HUES64 (cell line): ENCODE results near the gene ADTRP.

Experiments used
- H3K27ac ChIP-seq: 2 replicates; pipeline ENCODE4 v1.7.0; 2013; ENCODE audit warnings: low read depth, low read length, inconsistent platforms
- H3K27me3 ChIP-seq: 2 replicates; pipeline ENCODE4 v1.6.1; 2013; ENCODE audit warnings: mild to moderate bottlenecking, low read length; ENCODE audit not compliant: insufficient read depth
- H3K36me3 ChIP-seq: 2 replicates; pipeline ENCODE4 v1.6.1; 2013; ENCODE audit warnings: mild to moderate bottlenecking, low read length; ENCODE audit not compliant: insufficient read depth
- H3K4me1 ChIP-seq: 2 replicates; pipeline ENCODE4 v1.6.1; 2013; ENCODE audit warnings: mild to moderate bottlenecking, low read length, moderate library complexity; ENCODE audit not compliant: insufficient read depth
- H3K4me3 ChIP-seq: 2 replicates; pipeline ENCODE4 v1.5.1; 2013; ENCODE audit warnings: mild to moderate bottlenecking, low read length, moderate library complexity
- H3K9ac ChIP-seq: 2 replicates; pipeline ENCODE4 v1.6.1; 2013; ENCODE audit warnings: mild to moderate bottlenecking, low read depth, low read length
- H3K9me3 ChIP-seq: 2 replicates; pipeline ENCODE4 v1.6.1; 2013; ENCODE audit warnings: low read depth, low read length; ENCODE audit not compliant: insufficient read depth
- WGBS: fragments of 150-250, 120-280 bp; methylation state at CpG from one replicate; pipeline ENCODE4 v1.1.7; 2013; ENCODE audit warnings: missing lambda C conversion rate; 5-methylcytosine and 5-hydroxymethylcytosine counted together

Gene ADTRP

GRCh38 chr6:11718031-11718430, 60.6 kb downstream of the ADTRP start:
- Histone ChIP-seq H3K9me3 (no peaks in the 10 kb centered on the region), H3K4me3 (no peak overlapping the region), H3K36me3 (no peaks in the 10 kb centered on the region), H3K27me3 (no peaks in the 10 kb centered on the region), H3K27ac (no peak overlapping the region), H3K4me1 (no peaks in the 10 kb centered on the region; the same call in 1 of the 2 replicates), H3K9ac (no peak overlapping the region)
- WGBS, result 96% methylated on average over 1 of the region's 1 CpG

GRCh38 chr6:11714798-11715285, 63.8 kb downstream of the ADTRP start:
- H3K9ac ChIP-seq, result no peak overlapping the region
- H3K4me1 ChIP-seq, result no peaks in the 10 kb centered on the region; the same call in 1 of the 2 replicates
- no peaks in the 10 kb centered on the region for H3K27me3 ChIP-seq

GRCh38 chr6:11714116-11714797, 64.3 kb downstream of the ADTRP start:
- Histone ChIP-seq H3K27me3 (no peaks in the 10 kb centered on the region), H3K36me3 (no peaks in the 10 kb centered on the region), H3K9me3 (no peaks in the 10 kb centered on the region), H3K27ac (no peak overlapping the region), H3K4me1 (no peaks in the 10 kb centered on the region; the same call in 1 of the 2 replicates), H3K4me3 (no peak overlapping the region), H3K9ac (no peak overlapping the region)
- WGBS, result 86% methylated on average over 6 of the region's 6 CpGs

More at GRCh38 chr6:11714798-11715285, 63.8 kb downstream of the ADTRP start:
- Histone ChIP-seq H3K9me3 (no peaks in the 10 kb centered on the region), H3K4me3 (no peak overlapping the region), H3K27ac (no peak overlapping the region), H3K36me3 (no peaks in the 10 kb centered on the region)

- Histone ChIP-seq H3K9me3 (no peaks in the 10 kb centered on the region), H3K36me3 (no peaks in the 10 kb centered on the region), H3K27ac (no peak overlapping the region), H3K4me1 (no peaks in the 10 kb centered on the region; the same call in 1 of the 2 replicates), H3K27me3 (no peaks in the 10 kb centered on the region), H3K9ac (no peak overlapping the region), H3K4me3 (no peak overlapping the region)
- WGBS, result 90% methylated on average over 6 of the region's 6 CpGs
These were observed 65.8 kb downstream of the ADTRP start for GRCh38 chr6:11712760-11713159.

- Histone ChIP-seq H3K4me3 (no peak overlapping the region), H3K27ac (no peak overlapping the region), H3K9me3 (no peaks in the 10 kb centered on the region), H3K36me3 (no peaks in the 10 kb centered on the region), H3K27me3 (no peaks in the 10 kb centered on the region), H3K4me1 (no peaks in the 10 kb centered on the region; the same call in 1 of the 2 replicates), H3K9ac (no peak overlapping the region)
- 87% methylated on average over 10 of the region's 10 CpGs for WGBS
These were observed 66.5 kb downstream of the ADTRP start for GRCh38 chr6:11711984-11712711.

- Histone ChIP-seq H3K27me3 (no peaks in the 10 kb centered on the region), H3K4me1 (no peaks in the 10 kb centered on the region; the same call in 1 of the 2 replicates), H3K27ac (no peak overlapping the region), H3K9ac (no peak overlapping the region), H3K9me3 (no peaks in the 10 kb centered on the region), H3K36me3 (no peaks in the 10 kb centered on the region), H3K4me3 (no peak overlapping the region)
- 94% methylated on average over 21 of the region's 21 CpGs for WGBS
These were observed 67.3 kb downstream of the ADTRP start for GRCh38 chr6:11711003-11711983.

- H3K4me1 ChIP-seq, result no peaks in the 10 kb centered on the region; the same call in 1 of the 2 replicates
- WGBS, result 92% methylated on average over 9 of the region's 9 CpGs
- H3K9me3 ChIP-seq, result no peaks in the 10 kb centered on the region
These were observed 68.3 kb downstream of the ADTRP start for GRCh38 chr6:11710311-11710761.

GRCh38 chr6:11706171-11706570, 72.4 kb downstream of the ADTRP start:
- H3K9ac ChIP-seq, result no peak overlapping the region
- no peak overlapping the region for H3K27ac ChIP-seq
- H3K9me3 ChIP-seq, result no peaks in the 10 kb centered on the region
- H3K36me3 ChIP-seq, result no peaks in the 10 kb centered on the region
- no peaks in the 10 kb centered on the region; the same call in 1 of the 2 replicates for H3K4me1 ChIP-seq
- H3K4me3 ChIP-seq, result no peak overlapping the region
- WGBS, result 98% methylated on average over 4 of the region's 4 CpGs
- H3K27me3 ChIP-seq, result no peaks in the 10 kb centered on the region

More at GRCh38 chr6:11710311-11710761, 68.3 kb downstream of the ADTRP start:
- H3K36me3 ChIP-seq, result no peaks in the 10 kb centered on the region
- H3K4me3 ChIP-seq, result no peak overlapping the region
- H3K27ac ChIP-seq, result no peak overlapping the region
- no peaks in the 10 kb centered on the region for H3K27me3 ChIP-seq
- no peak overlapping the region for H3K9ac ChIP-seq

GRCh38 chr6:11705483-11705882, 73.1 kb downstream of the ADTRP start:
- no peaks in the 10 kb centered on the region for H3K9me3 ChIP-seq
- H3K27me3 ChIP-seq, result no peaks in the 10 kb centered on the region
- H3K4me1 ChIP-seq, result no peaks in the 10 kb centered on the region; the same call in 1 of the 2 replicates
- H3K9ac ChIP-seq, result no peak overlapping the region
- 92% methylated on average over 4 of the region's 4 CpGs for WGBS
- H3K4me3 ChIP-seq, result no peak overlapping the region
- no peak overlapping the region for H3K27ac ChIP-seq
- H3K36me3 ChIP-seq, result no peaks in the 10 kb centered on the region

GRCh38 chr6:11705069-11705468, 73.5 kb downstream of the ADTRP start:
- Histone ChIP-seq H3K36me3 (no peaks in the 10 kb centered on the region), H3K9ac (no peak overlapping the region), H3K27me3 (no peaks in the 10 kb centered on the region), H3K9me3 (no peaks in the 10 kb centered on the region), H3K4me3 (no peak overlapping the region), H3K4me1 (no peaks in the 10 kb centered on the region), H3K27ac (no peak overlapping the region)
- WGBS, result 96% methylated on average over 7 of the region's 7 CpGs
